ENCODE data around the gene ASL.
"Not testable (repeated sequence)": the region's sequence is repeated elsewhere in the genome, so short reads cannot be mapped to it uniquely, and the experiment has no call there.

GRCh38 chr7:66127172-66127571 is 51.6 kb downstream of the ASL start:
- not testable (repeated sequence) for TF ChIP-seq POLR2A (IDR thresholded peaks at IDR 0.05); POLR2AphosphoS5 (IDR thresholded peaks at IDR 0.05; ENCODE audit: insufficient read depth in 1 of 2, low read depth in 1 of 2); CTCF (IDR thresholded peaks at IDR 0.05)

Data from vagina (tissue), 2 donors.